GM12872 (cell line): ENCODE results near the gene NCAPD2.

Experiments used
- TF ChIP-seq, protein P1 (sequence below): IDR thresholded peaks from 3 replicates; pipeline ENCODE4 v1.5.1; 2011; ENCODE audit warnings: low read depth, mild to moderate bottlenecking, low read length, moderate library complexity; ENCODE audit not compliant: insufficient read depth

The NCAPD2 gene

DNA sequence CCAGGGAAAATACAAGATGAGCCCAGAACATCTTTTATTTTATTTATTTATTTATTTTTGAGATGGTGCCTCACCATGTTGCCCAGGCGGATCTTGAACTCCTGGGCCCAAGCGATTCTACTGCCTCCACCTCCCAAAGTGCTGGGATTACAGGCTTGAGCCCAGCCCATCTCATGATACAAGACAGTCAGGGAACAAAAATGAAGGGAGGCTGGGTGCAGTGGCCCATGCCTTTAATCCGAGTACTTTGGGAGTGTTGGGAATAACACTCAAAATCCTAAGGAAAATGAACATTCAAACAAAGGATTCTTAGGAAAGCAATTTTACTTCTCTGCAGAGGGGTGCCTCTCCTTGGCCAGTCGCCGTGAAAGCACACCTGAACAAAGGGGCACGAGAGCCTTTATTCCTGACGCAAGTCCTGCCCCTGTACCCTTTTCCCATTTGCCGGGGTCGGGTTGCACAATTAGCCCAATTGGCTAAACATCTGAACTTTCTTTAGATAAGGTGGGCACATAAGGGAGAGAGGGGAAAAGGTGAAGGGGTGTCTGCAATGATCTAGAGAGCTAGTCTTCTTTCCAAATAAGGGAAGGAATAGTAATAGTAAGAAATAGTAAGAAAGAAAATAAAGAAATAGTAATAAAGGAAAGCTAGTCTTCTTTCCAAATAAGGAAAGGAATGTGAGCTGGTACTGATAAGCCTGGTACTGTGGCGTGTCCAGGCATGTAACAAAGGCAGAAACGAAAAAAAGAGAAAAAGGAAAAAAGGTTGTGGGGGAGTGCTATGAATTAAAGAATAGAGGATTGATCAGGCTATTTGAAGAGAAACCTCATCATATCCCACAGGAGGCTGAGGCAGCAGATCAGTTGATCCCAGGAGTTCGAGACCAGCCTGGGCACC lies 13.4 kb downstream of the NCAPD2 start:
- TF ChIP-seq, protein P1, sequence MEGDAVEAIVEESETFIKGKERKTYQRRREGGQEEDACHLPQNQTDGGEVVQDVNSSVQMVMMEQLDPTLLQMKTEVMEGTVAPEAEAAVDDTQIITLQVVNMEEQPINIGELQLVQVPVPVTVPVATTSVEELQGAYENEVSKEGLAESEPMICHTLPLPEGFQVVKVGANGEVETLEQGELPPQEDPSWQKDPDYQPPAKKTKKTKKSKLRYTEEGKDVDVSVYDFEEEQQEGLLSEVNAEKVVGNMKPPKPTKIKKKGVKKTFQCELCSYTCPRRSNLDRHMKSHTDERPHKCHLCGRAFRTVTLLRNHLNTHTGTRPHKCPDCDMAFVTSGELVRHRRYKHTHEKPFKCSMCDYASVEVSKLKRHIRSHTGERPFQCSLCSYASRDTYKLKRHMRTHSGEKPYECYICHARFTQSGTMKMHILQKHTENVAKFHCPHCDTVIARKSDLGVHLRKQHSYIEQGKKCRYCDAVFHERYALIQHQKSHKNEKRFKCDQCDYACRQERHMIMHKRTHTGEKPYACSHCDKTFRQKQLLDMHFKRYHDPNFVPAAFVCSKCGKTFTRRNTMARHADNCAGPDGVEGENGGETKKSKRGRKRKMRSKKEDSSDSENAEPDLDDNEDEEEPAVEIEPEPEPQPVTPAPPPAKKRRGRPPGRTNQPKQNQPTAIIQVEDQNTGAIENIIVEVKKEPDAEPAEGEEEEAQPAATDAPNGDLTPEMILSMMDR = no peak

DNA sequence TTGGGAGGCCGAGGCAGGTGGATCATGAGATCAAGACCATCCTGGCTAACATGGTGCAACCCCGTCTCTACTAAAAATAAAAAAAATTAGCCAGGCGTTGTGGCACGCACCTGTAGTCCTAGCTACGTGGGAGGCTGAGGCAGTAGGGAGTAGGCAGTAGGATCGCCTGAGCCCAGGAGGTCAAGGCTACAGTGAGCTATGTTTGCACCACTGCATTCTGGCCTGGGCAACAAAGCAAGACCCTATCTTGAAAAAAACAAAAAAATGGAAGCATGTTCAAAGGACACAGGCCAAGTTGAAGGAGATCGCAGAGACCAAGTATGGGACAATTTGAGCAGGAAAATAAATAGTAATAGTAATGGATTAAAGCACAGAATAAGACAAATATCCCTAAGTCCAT lies 14.2 kb downstream of the NCAPD2 start:
- TF ChIP-seq, protein P1 = no peak

DNA sequence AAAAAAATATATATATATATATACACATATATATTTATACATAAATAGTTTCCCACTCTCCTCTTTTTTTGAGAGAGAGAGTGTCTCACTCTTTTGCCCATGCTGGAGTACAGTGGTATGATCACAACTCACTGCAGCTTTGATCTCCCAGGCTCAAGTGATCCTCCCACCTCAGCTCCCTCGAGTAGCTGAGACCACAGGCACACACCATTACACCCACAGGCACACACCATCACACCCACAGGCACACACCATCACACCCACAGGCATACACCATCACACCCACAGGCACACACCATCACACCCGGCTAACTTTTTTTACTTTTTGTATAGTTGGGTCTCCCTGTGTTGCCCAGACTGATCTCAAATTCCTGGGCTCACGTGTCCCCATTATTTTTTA lies 26.3 kb downstream of the NCAPD2 start:
- TF ChIP-seq, protein P1 = no peak

- TF ChIP-seq, protein P1 = no peak
These were observed 28.3 kb downstream of the NCAPD2 start for GRCh38 chr12:6522193-6522592.

DNA sequence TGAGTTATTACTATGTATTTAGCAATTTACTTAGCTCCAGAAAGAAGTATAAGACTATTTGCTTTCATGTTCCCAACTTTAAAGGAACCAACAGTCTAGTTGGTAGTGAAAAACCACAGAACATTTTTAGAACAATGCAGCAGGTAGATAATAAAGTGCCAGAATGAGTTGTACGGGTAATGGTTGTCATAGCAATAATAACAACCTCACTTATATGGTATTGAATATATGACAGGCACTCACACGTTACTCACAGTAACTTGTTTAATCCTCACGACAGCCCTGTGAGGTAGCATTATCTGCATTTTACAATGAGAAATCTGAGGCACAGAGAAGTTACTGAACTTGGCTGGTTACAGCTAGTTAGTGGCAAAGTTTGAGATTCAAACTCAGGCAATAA lies 29.8 kb downstream of the NCAPD2 start:
- TF ChIP-seq, protein P1 = no peak

GRCh38 chr12:6524648-6525047 lies 30.7 kb downstream of the NCAPD2 start:
- TF ChIP-seq, protein P1 = no peak

GRCh38 chr12:6526201-6526600 lies 32.3 kb downstream of the NCAPD2 start:
- TF ChIP-seq, protein P1 = no peak
